Measurements from ENCODE around the gene MOB3A.
A peak's percentile ranks its signal among the peaks of the same experiment; 100 is the strongest.

The MOB3A gene

DNA sequence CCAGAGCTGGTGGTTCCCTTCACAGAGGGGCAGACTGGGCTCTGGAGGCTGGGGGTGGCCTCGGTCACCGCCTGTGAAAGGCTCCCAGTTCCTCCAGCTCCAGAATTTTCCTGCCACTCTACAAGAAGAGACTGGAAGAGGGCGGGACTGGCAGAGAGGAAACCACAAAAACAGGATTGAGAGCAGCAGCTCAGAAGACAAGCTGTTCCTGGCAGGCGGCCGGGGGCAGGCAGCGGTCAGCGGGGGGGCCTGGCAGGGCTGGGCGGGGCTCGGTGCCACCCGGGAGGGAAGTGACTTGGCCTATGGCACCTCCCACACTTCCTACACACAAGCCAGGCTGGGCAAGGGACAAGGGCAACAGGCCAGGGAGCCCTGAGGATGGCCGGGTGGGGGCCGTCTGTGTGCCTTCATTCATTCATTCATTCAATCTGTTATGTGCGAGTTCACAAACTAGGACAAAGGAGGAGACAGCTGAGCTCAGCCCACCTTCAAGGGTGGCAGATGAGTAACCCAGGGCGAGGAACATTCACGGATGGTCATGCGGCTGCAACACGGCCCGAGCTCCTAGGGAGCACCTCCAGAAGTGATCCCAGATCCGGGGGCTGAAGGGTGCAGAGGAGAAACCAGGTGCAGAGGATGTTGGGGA lies 63.7 kb downstream of the MOB3A start:
- DNase-seq (ENCODE audit: low read depth), result peak; percentile 86
- TF ChIP-seq, protein P1, sequence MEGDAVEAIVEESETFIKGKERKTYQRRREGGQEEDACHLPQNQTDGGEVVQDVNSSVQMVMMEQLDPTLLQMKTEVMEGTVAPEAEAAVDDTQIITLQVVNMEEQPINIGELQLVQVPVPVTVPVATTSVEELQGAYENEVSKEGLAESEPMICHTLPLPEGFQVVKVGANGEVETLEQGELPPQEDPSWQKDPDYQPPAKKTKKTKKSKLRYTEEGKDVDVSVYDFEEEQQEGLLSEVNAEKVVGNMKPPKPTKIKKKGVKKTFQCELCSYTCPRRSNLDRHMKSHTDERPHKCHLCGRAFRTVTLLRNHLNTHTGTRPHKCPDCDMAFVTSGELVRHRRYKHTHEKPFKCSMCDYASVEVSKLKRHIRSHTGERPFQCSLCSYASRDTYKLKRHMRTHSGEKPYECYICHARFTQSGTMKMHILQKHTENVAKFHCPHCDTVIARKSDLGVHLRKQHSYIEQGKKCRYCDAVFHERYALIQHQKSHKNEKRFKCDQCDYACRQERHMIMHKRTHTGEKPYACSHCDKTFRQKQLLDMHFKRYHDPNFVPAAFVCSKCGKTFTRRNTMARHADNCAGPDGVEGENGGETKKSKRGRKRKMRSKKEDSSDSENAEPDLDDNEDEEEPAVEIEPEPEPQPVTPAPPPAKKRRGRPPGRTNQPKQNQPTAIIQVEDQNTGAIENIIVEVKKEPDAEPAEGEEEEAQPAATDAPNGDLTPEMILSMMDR (IDR thresholded peaks at IDR 0.05; ENCODE audit: insufficient read depth, low read depth, low read length, missing control alignments), result no peak
- peak overlapping the region; percentile 19 for H3K4me3 ChIP-seq (ENCODE audit: low read length)

DNA sequence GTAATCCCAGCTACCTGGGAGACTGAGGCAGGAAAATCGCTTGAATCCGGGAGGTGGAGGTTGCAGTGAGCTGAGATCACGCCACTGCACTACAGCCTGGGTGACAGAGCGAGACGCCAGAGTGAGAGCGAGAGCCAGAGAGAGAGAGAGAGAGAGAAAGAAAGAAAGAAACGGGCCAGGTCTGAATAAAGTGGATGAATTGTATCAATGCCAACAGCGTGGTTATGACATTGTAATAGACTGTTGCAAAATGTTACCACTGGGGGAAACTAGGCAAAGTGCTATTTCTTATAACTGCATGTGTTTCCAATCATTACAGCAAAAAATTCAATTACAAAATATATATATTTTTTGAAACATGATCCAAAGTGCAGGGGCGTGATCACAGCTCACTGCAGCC lies 68.8 kb downstream of the MOB3A start:
- H3K4me3 ChIP-seq (ENCODE audit: low read length), result no peak overlapping the region
- TF ChIP-seq, protein P1 (IDR thresholded peaks at IDR 0.05; ENCODE audit: insufficient read depth, low read depth, low read length, missing control alignments), result no peak
- peak; percentile 28 for DNase-seq (ENCODE audit: low read depth)

DNA sequence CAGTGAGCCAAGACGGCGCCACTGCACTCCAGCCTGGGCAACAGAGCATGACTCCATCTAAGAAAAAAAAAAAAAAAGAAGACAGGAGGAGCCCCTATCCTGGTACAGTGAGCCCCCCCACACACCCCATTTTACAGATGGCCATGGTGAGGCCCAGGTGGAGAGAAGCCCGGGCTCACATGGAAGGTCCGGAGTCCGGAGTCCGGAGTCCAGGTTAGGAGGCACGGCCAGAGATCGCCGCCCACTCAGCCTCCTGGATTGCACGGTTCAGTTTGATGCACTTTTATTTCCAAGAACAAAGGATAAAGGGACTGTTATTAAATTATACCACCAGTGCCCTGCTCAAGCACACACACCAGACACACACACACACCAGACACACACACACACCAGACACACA lies 69.4 kb downstream of the MOB3A start:
- H3K4me3 ChIP-seq (ENCODE audit: low read length), result no peak overlapping the region
- DNase-seq (ENCODE audit: low read depth), result no peak

DNA sequence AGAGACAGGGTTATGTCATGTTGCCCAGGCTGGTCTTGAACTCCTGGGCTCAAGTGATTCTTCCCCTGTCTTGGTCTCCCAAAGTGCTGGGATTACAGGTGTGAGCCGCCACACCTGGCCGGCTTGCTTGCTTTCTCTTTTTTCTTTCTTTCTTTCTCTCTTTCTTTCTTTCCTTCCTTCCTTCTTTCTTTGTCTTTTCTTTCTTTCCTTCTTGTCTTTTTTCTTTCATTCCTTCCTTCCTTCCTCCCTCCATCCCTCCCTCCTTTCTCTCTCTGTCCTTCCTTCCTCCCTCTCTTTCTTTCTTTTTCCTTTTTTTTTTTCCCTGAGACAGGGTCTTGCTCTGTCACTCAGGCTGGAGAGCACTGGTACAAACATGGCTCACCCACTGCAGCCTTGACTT lies 73.8 kb downstream of the MOB3A start:
- TF ChIP-seq, protein P1 (IDR thresholded peaks at IDR 0.05; ENCODE audit: insufficient read depth, low read depth, low read length, missing control alignments), result no peak
- H3K4me3 ChIP-seq (ENCODE audit: low read length), result no peak overlapping the region

More for the DNA sequence above, 69.4 kb downstream of the MOB3A start:
- TF ChIP-seq, protein P1 (IDR thresholded peaks at IDR 0.05; ENCODE audit: insufficient read depth, low read depth, low read length, missing control alignments), result no peak

DNA sequence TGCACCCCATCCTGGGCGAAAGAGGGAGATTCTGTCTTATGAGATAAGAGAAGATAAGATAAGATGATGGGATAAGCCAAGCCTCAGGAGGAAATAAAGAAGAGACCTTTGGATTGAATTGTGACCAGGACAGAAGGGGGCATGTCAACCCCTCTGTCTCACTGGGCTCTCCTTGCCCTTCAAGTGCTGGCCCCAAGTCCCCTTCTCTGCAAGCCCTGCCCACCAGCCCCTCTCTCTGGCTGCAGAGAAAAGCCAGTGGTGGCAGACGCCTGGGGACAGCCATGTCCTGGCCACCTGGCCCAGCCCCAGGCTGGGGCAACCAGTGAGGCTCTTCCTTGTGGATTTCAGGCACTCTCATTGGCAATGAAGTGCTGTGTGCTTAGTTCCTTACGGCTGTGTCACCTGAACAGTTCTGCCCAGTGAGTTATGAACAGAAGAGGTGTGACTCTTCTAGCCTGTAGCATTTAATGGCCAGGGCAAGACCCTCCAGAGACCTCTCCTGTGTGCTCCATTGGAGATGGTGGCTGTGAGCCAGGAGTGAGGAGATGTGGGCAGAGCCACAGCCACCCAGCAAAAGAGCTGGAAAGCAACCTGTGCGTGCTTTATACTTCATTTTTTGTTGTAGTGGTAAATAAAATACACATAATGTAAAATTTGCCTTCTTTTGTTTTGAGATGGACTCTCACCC lies 74.5 kb downstream of the MOB3A start:
- TF ChIP-seq, protein P1 (IDR thresholded peaks at IDR 0.05; ENCODE audit: insufficient read depth, low read depth, low read length, missing control alignments), result no peak
- no peak for DNase-seq (ENCODE audit: low read depth)
- no peak overlapping the region for H3K4me3 ChIP-seq (ENCODE audit: low read length)

More for the DNA sequence above, 73.8 kb downstream of the MOB3A start:
- no peak for DNase-seq (ENCODE audit: low read depth)

Data from epithelial cell of esophagus (primary cell).